CD4-positive, CD25-positive, alpha-beta regulatory T cell (primary cell): Measurements from ENCODE around the gene CFAP99. TPM values are rescaled to one million over a fixed set of nuclear protein-coding genes. Genes with fewer than 3 reads are reported as not detected.

ENCODE experiments used
- ATAC-seq, 2 donors: fragments of 150-1000 bp; cut with Tn5 transposase; one replicate each; pipeline ENCODE4 v1.10.0; 2021; ENCODE audit warnings: low read depth in 2 of 2, moderate number of reproducible peaks in 2 of 2, moderate library complexity in 1 of 2
- DNase-seq, 3 donors: peaks; one replicate each; pipeline versions ENCODE4 v3.0.0 to v3.0.0-alpha.2; 2012 to 2022; ENCODE audit warnings: mixed read lengths in 1 of 3
- H3K27ac ChIP-seq: one replicate; pipeline ENCODE4 v1.7.0; 2013; ENCODE audit warnings: mild to moderate bottlenecking, low read length; ENCODE audit not compliant: insufficient read depth, poor library complexity, severe bottlenecking
- H3K27me3 ChIP-seq: one replicate; pipeline ENCODE4 v1.7.0; 2013; ENCODE audit warnings: low read length; ENCODE audit not compliant: control insufficient read depth, insufficient read depth
- H3K36me3 ChIP-seq: one replicate; pipeline ENCODE4 v1.7.0; 2013; ENCODE audit warnings: mild to moderate bottlenecking, low read length, moderate library complexity; ENCODE audit not compliant: control insufficient read depth, insufficient read depth
- H3K4me1 ChIP-seq: 2 replicates; pipeline ENCODE4 v1.7.0; 2013; ENCODE audit warnings: mild to moderate bottlenecking, low read length; ENCODE audit not compliant: insufficient read depth, control insufficient read depth, poor library complexity, severe bottlenecking
- H3K4me3 ChIP-seq: one replicate; pipeline ENCODE4 v1.7.0; 2013; ENCODE audit warnings: low read depth, mild to moderate bottlenecking, low read length, moderate library complexity
- H3K9me3 ChIP-seq, 2 experiments: 1 replicate in 1 of 2; 2 replicates in 1 of 2; pipeline ENCODE4 v1.7.0; 2013; ENCODE audit warnings: low read length in 2 of 2, mild to moderate bottlenecking in 1 of 2, moderate library complexity in 1 of 2; ENCODE audit not compliant: control insufficient read depth in 2 of 2
- H3K27ac Mint-ChIP-seq, 3 donors: one replicate each; pipeline ENCODE4 v1.8.0; 2020 to 2022; ENCODE audit warnings: mild to moderate bottlenecking in 3 of 3, mixed read lengths in 3 of 3, moderate library complexity in 2 of 3
- H3K27me3 Mint-ChIP-seq: one replicate; pipeline ENCODE4 v1.8.0; 2022; ENCODE audit warnings: mild to moderate bottlenecking, mixed read lengths
- H3K36me3 Mint-ChIP-seq: one replicate; pipeline ENCODE4 v1.8.0; 2020; ENCODE audit warnings: mixed read lengths
- H3K4me1 Mint-ChIP-seq, 4 donors: one replicate each; pipeline ENCODE4 v1.8.0; 2020 to 2022; ENCODE audit warnings: mixed read lengths in 4 of 4, mild to moderate bottlenecking in 1 of 4
- H3K4me3 Mint-ChIP-seq, 4 donors: one replicate each; pipeline ENCODE4 v1.8.0; 2020 to 2022; ENCODE audit warnings: mild to moderate bottlenecking in 4 of 4, mixed read lengths in 4 of 4, moderate library complexity in 3 of 4
- H3K9me3 Mint-ChIP-seq, 7 donors: one replicate each; pipeline ENCODE4 v1.8.0; 2020 to 2022; ENCODE audit warnings: mixed read lengths in 7 of 7, mild to moderate bottlenecking in 3 of 7, moderate library complexity in 2 of 7
- polyA plus RNA-seq, 4 donors: library from polyadenylated mRNA; unstranded; fragments of 300-500 nt; fragmentation: Illumina TruSeq; gene quantifications; one replicate each; pipeline ENCODE4 v1.2.3, GENCODE V29; 2021
- total RNA-seq: library from RNA; stranded (reverse); gene quantifications from one replicate; pipeline ENCODE4 v1.2.3, GENCODE V29; 2022

CFAP99 gene
- total RNA-seq = 0.20 TPM
- polyA plus RNA-seq = not detected

- Mint-ChIP-seq H3K27ac (peak within 1 kb of the TSS; percentile 83 to 96 (median 92)), H3K9me3 (no peaks in the 10 kb centered on the region), H3K4me3 (peak within 1 kb of the TSS; percentile 91 to 94 (median 92)), H3K36me3 (no peaks in the 10 kb centered on the region), H3K27me3 (peaks cover 36% of the 10 kb centered on the region), H3K4me1 (peaks cover 6 to 48% (median 30%) of the 10 kb centered on the region in 4 donors)
- Histone ChIP-seq H3K4me3 (peak within 1 kb of the TSS; percentile 71), H3K36me3 (no peaks in the 10 kb centered on the region), H3K4me1 (peaks cover 45% of the 10 kb centered on the region), H3K27ac (peak within 1 kb of the TSS; percentile 93), H3K27me3 (peaks cover 8% of the 10 kb centered on the region), H3K9me3 (no peaks in the 10 kb centered on the region)
- DNase-seq = peak; percentile 96 to 99 (median 98)
- peak; percentile 93 for ATAC-seq
Observed at GRCh38 chr4:2418650-2419571, at the start of gene CFAP99. Gene CFAP99, plus strand, starts transcription at chr4:2418955.

- peaks cover 2 to 6% of the 10 kb centered on the region in 2 experiments for H3K9me3 ChIP-seq
- peaks cover 12% of the 10 kb centered on the region for H3K36me3 Mint-ChIP-seq
- no peak overlapping the region for H3K27ac ChIP-seq
- H3K9me3 Mint-ChIP-seq = peaks cover 0 to 2% (median 0%) of the 10 kb centered on the region in 7 donors
- H3K4me3 ChIP-seq = no peak overlapping the region
- H3K4me3 Mint-ChIP-seq = no peak overlapping the region
- ATAC-seq (no peak), DNase-seq (no peak)
- no peaks in the 10 kb centered on the region for H3K27me3 Mint-ChIP-seq
- no peaks in the 10 kb centered on the region for H3K4me1 ChIP-seq
- H3K27me3 ChIP-seq = no peaks in the 10 kb centered on the region
- no peak overlapping the region for H3K27ac Mint-ChIP-seq
- peaks cover 0 to 4% (median 0%) of the 10 kb centered on the region in 4 donors for H3K4me1 Mint-ChIP-seq
- H3K36me3 ChIP-seq = peaks cover 6% of the 10 kb centered on the region
Observed at GRCh38 chr4:2370597-2371320, 48.0 kb upstream of the CFAP99 start.

- no peak overlapping the region for H3K4me3 Mint-ChIP-seq
- peaks cover 12% of the 10 kb centered on the region for H3K36me3 Mint-ChIP-seq
- ATAC-seq (no peak), DNase-seq (no peak)
- peaks cover 2 to 6% of the 10 kb centered on the region in 2 experiments for H3K9me3 ChIP-seq
- no peak overlapping the region for H3K27ac ChIP-seq
- no peak overlapping the region for H3K4me3 ChIP-seq
- peaks cover 0 to 4% (median 0%) of the 10 kb centered on the region in 4 donors for H3K4me1 Mint-ChIP-seq
- H3K36me3 ChIP-seq = peaks cover 6% of the 10 kb centered on the region
- H3K27me3 ChIP-seq = no peaks in the 10 kb centered on the region
- no peaks in the 10 kb centered on the region for H3K27me3 Mint-ChIP-seq
- peak overlapping the region in 2 of 3 donors; percentile 29 to 31 for H3K27ac Mint-ChIP-seq
- peaks cover 0 to 2% (median 0%) of the 10 kb centered on the region in 7 donors for H3K9me3 Mint-ChIP-seq
- H3K4me1 ChIP-seq = no peaks in the 10 kb centered on the region
Observed at GRCh38 chr4:2371765-2372487, 46.8 kb upstream of the CFAP99 start.

- Mint-ChIP-seq H3K4me1 (peaks cover 0 to 4% (median 1%) of the 10 kb centered on the region in 4 donors), H3K27ac (no peak overlapping the region), H3K36me3 (peaks cover 12% of the 10 kb centered on the region), H3K27me3 (no peaks in the 10 kb centered on the region), H3K4me3 (no peak overlapping the region), H3K9me3 (peaks cover 0 to 2% (median 0%) of the 10 kb centered on the region in 7 donors)
- H3K9me3 ChIP-seq = peaks cover 2 to 6% of the 10 kb centered on the region in 2 experiments
- no peak overlapping the region for H3K4me3 ChIP-seq
- H3K4me1 ChIP-seq = no peaks in the 10 kb centered on the region
- H3K27ac ChIP-seq = no peak overlapping the region
- no peak for ATAC-seq
- no peak for DNase-seq
- peaks cover 6% of the 10 kb centered on the region for H3K36me3 ChIP-seq
- H3K27me3 ChIP-seq = no peaks in the 10 kb centered on the region
Observed at GRCh38 chr4:2372488-2373030, 46.2 kb upstream of the CFAP99 start.

- Histone ChIP-seq H3K27me3 (no peaks in the 10 kb centered on the region), H3K4me1 (no peaks in the 10 kb centered on the region), H3K4me3 (no peak overlapping the region), H3K9me3 (peaks cover 2 to 6% of the 10 kb centered on the region in 2 experiments), H3K27ac (no peak overlapping the region), H3K36me3 (peaks cover 6% of the 10 kb centered on the region)
- H3K9me3 Mint-ChIP-seq = peaks cover 0 to 2% (median 0%) of the 10 kb centered on the region in 7 donors
- ATAC-seq = no peak
- H3K4me3 Mint-ChIP-seq = no peak overlapping the region
- H3K27me3 Mint-ChIP-seq = no peaks in the 10 kb centered on the region
- DNase-seq = no peak
- peak overlapping the region in 1 of 3 donors; percentile 59 for H3K27ac Mint-ChIP-seq
- H3K4me1 Mint-ChIP-seq = peaks cover 0 to 4% (median 2%) of the 10 kb centered on the region in 4 donors
- peaks cover 12% of the 10 kb centered on the region for H3K36me3 Mint-ChIP-seq
Observed at GRCh38 chr4:2373532-2373931, 45.2 kb upstream of the CFAP99 start.

GRCh38 chr4:2375427-2375826 lies 43.3 kb upstream of the CFAP99 start:
- DNase-seq (no peak), ATAC-seq (no peak)
- Histone ChIP-seq H3K4me1 (no peaks in the 10 kb centered on the region), H3K27ac (no peak overlapping the region), H3K36me3 (peaks cover 3% of the 10 kb centered on the region), H3K4me3 (no peak overlapping the region), H3K27me3 (no peaks in the 10 kb centered on the region), H3K9me3 (no peaks in the 10 kb centered on the region)
- H3K36me3 Mint-ChIP-seq = peaks cover 8% of the 10 kb centered on the region
- no peaks in the 10 kb centered on the region for H3K27me3 Mint-ChIP-seq
- H3K4me1 Mint-ChIP-seq = peaks cover 0 to 5% (median 4%) of the 10 kb centered on the region in 4 donors
- H3K4me3 Mint-ChIP-seq = no peak overlapping the region
- peak overlapping the region in 1 of 3 donors; percentile 31 for H3K27ac Mint-ChIP-seq
- peaks cover 0 to 2% (median 0%) of the 10 kb centered on the region in 7 donors for H3K9me3 Mint-ChIP-seq

GRCh38 chr4:2377241-2377640 lies 41.5 kb upstream of the CFAP99 start:
- DNase-seq (no peak), ATAC-seq (no peak)
- H3K9me3 Mint-ChIP-seq = peaks cover 0 to 4% (median 0%) of the 10 kb centered on the region in 7 donors
- H3K4me3 Mint-ChIP-seq = no peak overlapping the region
- H3K4me3 ChIP-seq = no peak overlapping the region
- H3K27me3 Mint-ChIP-seq = no peaks in the 10 kb centered on the region
- no peak overlapping the region for H3K27ac ChIP-seq
- H3K27me3 ChIP-seq = no peaks in the 10 kb centered on the region
- H3K4me1 ChIP-seq = no peaks in the 10 kb centered on the region
- peaks cover 14% of the 10 kb centered on the region for H3K36me3 Mint-ChIP-seq
- H3K9me3 ChIP-seq = no peaks in the 10 kb centered on the region
- H3K4me1 Mint-ChIP-seq = peaks cover 3 to 7% (median 5%) of the 10 kb centered on the region in 4 donors
- H3K36me3 ChIP-seq = peaks cover 3% of the 10 kb centered on the region
- no peak overlapping the region for H3K27ac Mint-ChIP-seq
